ENCODE results near the gene LRRTM1.

LRRTM1 gene

GRCh38 chr2:80303909-80304837, at the start of gene LRRTM1:
Gene LRRTM1 (minus strand): TSS chr2:80304752. CDS start chr2:80303819, 933 bp downstream.
- DNase-seq (ENCODE audit: low read depth, low spot score), result peak; percentile 0
- H3K4me3 ChIP-seq (ENCODE audit: low read depth, low read length), result no peak within 1 kb of the TSS
- in situ Hi-C loops (cut with HindIII; ENCODE audit: low sequenced_read_pairs), result no loop called here
- no peak for TF ChIP-seq CTCF (IDR thresholded peaks at IDR 0.05; ENCODE audit: low read depth, low read length)

GRCh38 chr2:80351231-80351630, 46.7 kb upstream of the LRRTM1 start:
- no peak for TF ChIP-seq CTCF (IDR thresholded peaks at IDR 0.05; ENCODE audit: low read depth, low read length)
- in situ Hi-C loops (cut with HindIII; ENCODE audit: low sequenced_read_pairs), result no loop called here
- no peak for DNase-seq (ENCODE audit: low read depth, low spot score)
- no peak overlapping the region for H3K4me3 ChIP-seq (ENCODE audit: low read depth, low read length)

GRCh38 chr2:80348953-80349352, 44.4 kb upstream of the LRRTM1 start:
- H3K4me3 ChIP-seq (ENCODE audit: low read depth, low read length), result no peak overlapping the region
- in situ Hi-C loops (cut with HindIII; ENCODE audit: low sequenced_read_pairs), result no loop called here
- TF ChIP-seq CTCF (IDR thresholded peaks at IDR 0.05; ENCODE audit: low read depth, low read length), result no peak
- DNase-seq (ENCODE audit: low read depth, low spot score), result no peak

GRCh38 chr2:80348078-80348477, 43.5 kb upstream of the LRRTM1 start:
- TF ChIP-seq CTCF (IDR thresholded peaks at IDR 0.05; ENCODE audit: low read depth, low read length), result no peak
- in situ Hi-C loops (cut with HindIII; ENCODE audit: low sequenced_read_pairs), result no loop called here
- H3K4me3 ChIP-seq (ENCODE audit: low read depth, low read length), result no peak overlapping the region
- no peak for DNase-seq (ENCODE audit: low read depth, low spot score)

GRCh38 chr2:80340022-80340421, 35.5 kb upstream of the LRRTM1 start:
- in situ Hi-C loops (cut with HindIII; ENCODE audit: low sequenced_read_pairs), result no loop called here
- no peak for TF ChIP-seq CTCF (IDR thresholded peaks at IDR 0.05; ENCODE audit: low read depth, low read length)
- H3K4me3 ChIP-seq (ENCODE audit: low read depth, low read length), result no peak overlapping the region
- DNase-seq (ENCODE audit: low read depth, low spot score), result no peak

- no peak overlapping the region for H3K4me3 ChIP-seq (ENCODE audit: low read depth, low read length)
- no peak for TF ChIP-seq CTCF (IDR thresholded peaks at IDR 0.05; ENCODE audit: low read depth, low read length)
- in situ Hi-C loops (cut with HindIII; ENCODE audit: low sequenced_read_pairs), result no loop called here
- no peak for DNase-seq (ENCODE audit: low read depth, low spot score)
Observed at GRCh38 chr2:80338794-80339193, 34.2 kb upstream of the LRRTM1 start.

All from astrocyte of the spinal cord (primary cell).